GM10248 (cell line): Measurements from ENCODE around the gene LPXN.
A peak's percentile ranks its signal among the peaks of the same experiment; 100 is the strongest.

ENCODE experiments used
- CTCF ChIA-PET: fragments of 300-600 bp; sonication (Branson Sonifier 250); formaldehyde crosslinking; extraction: SDS; loops from one replicate; lab custom pipeline; 2021; ENCODE audit warnings: antibody characterized with exemption; lab: Yijun Ruan, JAX
- POLR2A ChIA-PET: fragments of 350-650 bp; sonication (Branson Sonifier 250); formaldehyde crosslinking; extraction: SDS; loops from one replicate; lab custom pipeline; 2020; ENCODE audit warnings: antibody characterized with exemption; lab: Yijun Ruan, JAX
- DNase-seq: peaks from one replicate; pipeline ENCODE4 v3.0.0; 2012; ENCODE audit errors: extremely low spot score
- CTCF ChIP-seq: IDR thresholded peaks from 2 replicates; pipeline ENCODE4 v1.5.1; 2012; ENCODE audit warnings: mild to moderate bottlenecking, low read depth; ENCODE audit errors: extremely low read depth, missing control alignments, control extremely low read depth

Gene LPXN

GRCh38 chr11:58582437-58582836, 6.8 kb upstream of the LPXN start:
- TF ChIP-seq CTCF: no peak
- no peak for DNase-seq
- CTCF ChIA-PET: interaction anchor here (1.0 to 2.1 kb wide), 5 partner anchors 10 to 553 kb away, joined by 3 to 7 read pairs (median 3); no protein-coding TSS in a partner anchor
- POLR2A ChIA-PET: no interaction called here

GRCh38 chr11:58580311-58580710, 4.7 kb upstream of the LPXN start:
- CTCF ChIA-PET: interaction anchor here (0.6 to 1.2 kb wide), 4 partner anchors 13 to 556 kb away, joined by 3 read pairs; no protein-coding TSS in a partner anchor
- no peak for DNase-seq
- TF ChIP-seq CTCF: no peak
- POLR2A ChIA-PET: no interaction called here

- CTCF ChIA-PET: interaction anchor here (0.6 to 3.4 kb wide), 6 partner anchors 11 to 556 kb away, joined by 3 to 20 read pairs (median 3); no protein-coding TSS in a partner anchor
- peak; percentile 77 for DNase-seq
- POLR2A ChIA-PET: interaction anchor here (0.6 kb wide), 1 partner anchor 29 kb away, joined by 3 read pairs; no protein-coding TSS in a partner anchor
- peak; percentile 91 for TF ChIP-seq CTCF
Observed at GRCh38 chr11:58579192-58580129, 3.8 kb upstream of the LPXN start.

GRCh38 chr11:58578635-58579191, 3.1 kb upstream of the LPXN start, which contains the start of gene ZFP91:
Gene ZFP91, plus strand, starts transcription at chr11:58579063. Its CDS starts 219 bp downstream, at chr11:58579282.
- POLR2A ChIA-PET: no interaction called here
- CTCF ChIA-PET: interaction anchor here (0.6 to 3.4 kb wide), 3 partner anchors 10 to 50 kb away, joined by 3 to 40 read pairs (median 20); no protein-coding TSS in a partner anchor

GRCh38 chr11:58578136-58578634, 2.5 kb upstream of the LPXN start:
- DNase-seq: peak; percentile 67
- CTCF ChIA-PET: interaction anchor here (1.1 to 3.4 kb wide), 6 partner anchors 8 to 323 kb away, joined by 3 to 40 read pairs (median 6); no protein-coding TSS in a partner anchor
- POLR2A ChIA-PET: interaction anchor here (1.8 kb wide), 1 partner anchor 10 kb away, joined by 11 read pairs; no protein-coding TSS in a partner anchor
- TF ChIP-seq CTCF: no peak

More at GRCh38 chr11:58578635-58579191, 3.1 kb upstream of the LPXN start, which contains the start of gene ZFP91:
- DNase-seq: peak; percentile 91
- TF ChIP-seq CTCF: no peak
